Limb (tissue), 2 donors: ENCODE results near the gene FLRT3.

Source experiments
- DNase-seq, 2 donors: peaks; one replicate each; pipeline ENCODE4 v3.0.0-alpha.2; 2016; ENCODE audit errors: extremely low spot score in 2 of 2

Gene FLRT3

DNA sequence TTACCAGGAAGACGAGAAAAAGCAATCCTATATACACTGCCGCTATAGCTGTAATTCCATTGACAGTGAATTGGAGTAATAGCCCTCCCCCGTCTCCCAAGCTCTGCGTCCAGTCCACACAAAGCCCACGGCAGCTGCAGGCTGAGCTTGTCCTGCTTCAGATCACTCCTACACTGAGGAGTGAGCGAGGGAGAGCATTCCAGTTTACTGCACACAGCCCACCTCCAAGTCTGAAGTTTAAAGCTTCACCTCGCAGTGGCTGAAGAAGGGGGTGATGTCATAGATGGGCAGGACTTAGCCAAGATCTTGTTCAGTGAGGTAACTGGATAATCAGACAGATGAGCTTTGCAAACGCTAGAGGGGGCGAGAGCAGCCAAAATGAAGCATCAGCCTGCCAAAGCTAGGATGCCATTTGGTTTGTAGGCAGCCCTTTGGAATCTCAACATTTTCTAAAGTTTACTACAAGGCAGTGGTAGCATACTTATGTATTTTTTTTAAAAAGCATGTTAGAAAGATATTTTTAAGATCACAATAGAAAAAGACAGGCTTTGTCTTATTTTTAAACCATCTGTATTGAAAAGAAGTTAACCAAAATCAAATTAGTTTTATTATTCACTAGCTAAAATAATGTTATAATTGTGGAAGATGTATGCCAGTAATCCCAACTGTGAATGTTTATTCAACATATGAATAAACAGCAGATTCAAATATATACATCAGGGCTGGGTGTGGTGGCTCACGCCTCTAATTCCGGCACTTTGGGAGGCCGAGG is at the start of gene FLRT3:
FLRT3 (minus strand) TSS at position 213 of the 772 bp plus-strand sequence. CDS start 10,106 bp downstream, outside the sequence.
- DNase-seq, result peak; percentile 86 to 97

DNA sequence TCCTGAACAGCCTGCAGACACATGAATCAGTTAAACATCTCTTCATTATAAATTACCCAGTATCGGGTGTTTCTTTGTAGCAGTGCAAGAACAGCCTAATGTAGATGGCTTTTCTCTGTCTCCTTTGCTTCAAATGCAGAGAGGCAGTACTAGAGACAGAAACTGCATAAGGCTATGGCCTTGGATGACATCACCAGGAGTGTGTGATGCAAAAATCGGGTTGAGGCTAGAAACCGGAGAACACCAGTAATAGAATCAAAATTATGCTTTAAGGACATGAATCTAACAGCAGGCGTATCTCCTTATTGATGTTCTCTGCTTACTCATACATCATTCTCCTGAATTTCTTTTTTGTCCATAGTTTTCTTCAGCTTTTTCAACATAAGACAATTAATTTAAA is 49.3 kb upstream of the FLRT3 start:
- no peak for DNase-seq

DNA sequence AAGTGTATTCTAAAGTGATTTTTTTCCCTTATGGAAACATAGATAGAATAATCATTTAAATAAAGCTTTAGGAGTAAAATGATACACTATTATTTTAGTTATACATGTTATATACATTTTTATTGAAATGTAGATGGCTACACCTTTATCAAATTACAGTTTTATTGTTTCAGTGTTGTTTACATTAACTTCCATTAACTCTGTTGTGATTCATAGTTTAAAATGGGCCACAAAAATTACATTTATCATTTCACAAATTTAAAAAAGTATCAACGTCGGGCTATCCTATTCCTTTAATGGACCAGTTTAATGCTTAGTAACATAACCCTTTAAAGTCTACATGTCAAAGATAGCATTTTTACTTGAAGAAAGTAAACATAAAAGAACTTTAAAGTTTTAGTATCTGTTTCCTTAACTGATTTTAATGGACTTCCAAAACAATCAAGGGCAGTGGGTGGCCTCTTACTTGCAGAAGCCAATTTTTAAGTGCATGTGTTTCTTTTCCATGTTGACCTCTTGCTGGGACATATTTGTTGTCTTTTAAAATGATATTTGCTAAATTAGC is 47.8 kb upstream of the FLRT3 start:
- DNase-seq, result no peak

DNA sequence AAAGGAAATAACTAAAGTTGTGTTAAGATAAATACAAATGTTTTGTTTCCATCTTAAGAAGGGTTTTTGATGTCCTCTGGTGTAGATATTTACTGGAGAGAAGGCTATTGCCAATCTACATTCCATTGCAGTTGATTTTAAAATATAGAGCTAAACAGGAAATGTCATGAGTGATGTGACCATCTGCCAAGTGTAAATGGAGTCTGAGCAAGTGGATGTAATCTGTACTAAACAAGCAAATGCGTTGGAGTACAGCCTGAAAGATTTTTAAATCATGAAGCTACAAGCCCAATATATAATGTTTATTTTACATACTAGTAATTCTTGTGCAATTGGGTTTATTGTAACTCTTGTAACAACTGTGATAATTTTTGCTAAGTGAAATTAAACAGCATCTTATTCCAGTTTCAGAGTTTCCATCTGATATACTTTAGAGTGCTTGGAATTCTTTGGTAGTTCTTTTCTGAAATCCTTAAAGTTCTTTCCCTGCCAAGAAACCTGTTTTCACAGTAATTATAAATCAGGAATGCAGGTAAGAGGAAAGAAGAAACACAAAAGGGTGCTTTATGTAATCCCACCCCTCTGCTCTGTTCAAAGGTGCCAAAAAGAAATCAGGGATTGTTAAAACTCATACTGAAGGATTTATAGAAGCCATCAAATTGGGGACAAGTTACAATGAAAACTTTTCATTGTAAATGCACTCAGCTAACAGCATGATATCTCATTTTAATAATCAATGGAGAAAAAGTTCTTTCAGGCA is 47.2 kb upstream of the FLRT3 start:
- peak in 1 of 2 donors; percentile 20 for DNase-seq

GRCh38 chr20:14383335-14383734 is 45.9 kb upstream of the FLRT3 start:
- no peak for DNase-seq

DNA sequence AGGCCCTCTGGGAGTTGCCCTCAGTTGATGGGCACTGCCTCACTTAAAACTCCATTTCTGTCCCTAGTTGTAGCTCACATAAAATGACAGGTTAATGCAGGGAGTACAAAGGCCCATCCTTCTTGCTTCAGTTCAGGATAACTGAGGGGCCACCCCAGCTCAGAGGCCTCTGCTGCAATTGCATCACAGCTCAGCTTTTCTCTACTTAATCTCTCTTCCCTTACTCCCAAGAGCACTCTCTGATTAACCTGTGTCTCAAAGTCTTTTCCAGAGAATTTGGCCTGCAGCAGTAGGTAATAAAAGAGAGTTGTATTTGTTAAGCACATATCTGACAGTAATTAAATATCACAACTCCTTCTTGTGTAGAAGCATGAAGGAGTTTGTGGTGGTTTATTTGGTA is 40.9 kb upstream of the FLRT3 start:
- no peak for DNase-seq

DNA sequence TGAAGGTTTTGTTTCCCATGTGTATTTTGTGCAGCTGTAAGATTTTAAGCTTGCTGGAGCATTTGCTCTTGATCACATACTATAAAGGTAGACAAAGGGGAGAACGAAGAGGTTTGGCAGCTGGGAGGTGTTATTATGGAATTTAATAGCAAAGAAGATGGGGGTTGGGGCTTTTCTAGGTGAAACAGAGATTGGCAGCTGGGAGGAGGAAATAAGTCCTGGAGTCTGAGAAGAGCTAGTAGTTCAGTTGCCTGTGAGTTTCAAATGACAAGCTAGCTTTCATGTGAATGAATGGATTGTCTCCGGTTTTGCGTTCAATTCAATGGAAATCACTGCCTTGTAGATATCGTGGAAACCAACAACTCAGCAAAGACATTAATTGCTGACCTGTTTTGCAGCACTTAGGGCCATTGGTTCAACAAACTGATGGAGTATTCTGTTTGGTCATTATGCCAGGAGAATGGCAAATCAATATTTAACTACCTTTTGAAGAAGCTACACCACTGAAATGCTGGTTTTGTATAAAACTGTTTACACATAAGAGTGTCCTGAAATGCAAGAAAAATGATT is 38.1 kb upstream of the FLRT3 start:
- no peak for DNase-seq

- no peak for DNase-seq
Measured at GRCh38 chr20:14374196-14374595, 36.8 kb upstream of the FLRT3 start.

DNA sequence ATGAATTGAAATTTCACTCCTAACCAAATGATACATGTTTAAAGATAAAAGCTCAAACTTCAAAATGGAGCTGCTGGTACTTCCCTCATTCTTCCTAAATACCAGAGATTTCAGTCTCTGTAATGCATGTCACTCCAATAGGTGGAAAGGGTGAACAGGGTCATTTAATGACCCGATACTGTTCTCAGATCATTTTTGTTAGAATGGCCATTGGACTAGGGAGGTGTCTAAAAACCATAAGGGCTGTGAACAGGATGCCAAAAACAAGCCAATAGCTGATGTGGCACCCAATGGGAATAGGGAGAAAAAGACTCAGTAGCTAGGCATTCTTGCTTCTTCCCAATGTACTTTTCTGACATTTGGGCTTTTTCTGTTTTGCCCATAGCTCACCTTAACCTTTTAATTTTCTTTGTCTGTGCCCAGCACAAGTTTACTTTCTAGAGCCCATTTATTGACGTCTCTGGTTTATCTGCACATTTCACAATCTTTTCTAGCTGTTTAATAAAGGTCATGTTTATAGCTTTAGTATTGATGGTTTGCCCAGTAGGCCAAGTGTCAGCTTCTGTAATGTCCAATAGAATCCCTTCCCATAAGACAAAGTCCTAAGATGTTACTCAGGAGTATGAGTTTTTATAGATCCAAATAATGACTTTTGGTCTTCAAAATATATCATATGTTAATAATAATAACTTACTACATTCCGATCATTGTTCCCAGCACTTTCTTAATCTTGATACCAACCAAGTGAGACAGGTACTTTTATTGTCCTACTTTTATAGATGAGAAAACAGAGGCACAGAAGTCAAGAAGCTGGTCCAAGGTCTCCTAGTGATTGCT is 24.3 kb upstream of the FLRT3 start:
- DNase-seq, result no peak

- DNase-seq, result no peak
Measured at GRCh38 chr20:14360416-14360815, 23.0 kb upstream of the FLRT3 start.

- DNase-seq, result no peak
Measured at GRCh38 chr20:14355791-14356190, 18.4 kb upstream of the FLRT3 start.

- DNase-seq, result no peak
Measured at GRCh38 chr20:14344746-14345145, 7.3 kb upstream of the FLRT3 start.

DNA sequence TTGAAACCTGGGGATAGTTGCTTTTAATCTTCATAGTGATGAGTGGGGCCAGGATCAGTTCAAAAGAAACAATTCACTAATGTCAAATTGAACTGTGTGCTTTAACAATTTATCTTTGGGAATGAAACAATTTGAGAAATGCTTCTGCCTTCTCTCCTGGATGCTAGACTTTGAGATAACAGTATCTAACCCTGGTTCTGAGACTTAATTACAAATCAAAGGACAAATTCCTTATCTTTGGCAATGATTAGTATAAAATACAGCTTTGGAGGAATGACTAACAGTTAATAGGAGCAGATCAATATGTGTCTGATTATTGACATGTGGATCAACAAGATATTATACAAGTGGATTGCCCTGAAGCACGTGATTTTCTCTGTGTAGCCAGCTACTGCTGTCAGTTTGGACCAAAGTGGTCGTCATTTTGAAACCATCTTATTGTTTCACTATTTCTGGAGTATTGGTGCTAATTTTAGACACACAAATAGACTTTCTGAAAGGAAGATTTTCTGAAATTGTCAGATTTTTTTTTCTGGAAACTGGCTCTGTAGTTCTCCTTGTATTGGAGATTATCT is 6.2 kb upstream of the FLRT3 start:
- DNase-seq, result no peak

DNA sequence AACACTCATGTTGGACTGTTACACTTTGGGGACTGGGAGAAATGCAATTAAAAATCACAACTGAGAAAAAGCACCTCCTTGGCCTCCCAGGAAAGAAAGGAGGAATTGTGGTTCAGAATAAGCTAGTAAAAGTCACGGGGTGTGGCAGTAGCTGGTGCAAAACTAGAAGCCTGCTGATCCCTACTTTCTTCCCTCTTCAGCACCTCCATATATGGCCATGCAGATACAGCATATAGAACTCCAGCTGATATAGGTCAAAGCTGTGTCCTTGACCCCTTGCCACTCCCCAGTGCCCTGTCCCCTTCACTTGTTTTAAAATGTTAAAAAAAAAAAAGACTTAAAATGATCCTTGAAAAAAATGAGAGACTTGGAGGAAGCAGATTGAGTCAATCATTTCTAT is 5.5 kb upstream of the FLRT3 start:
- DNase-seq, result no peak

- DNase-seq, result no peak
Measured at GRCh38 chr20:14341801-14342200, 4.4 kb upstream of the FLRT3 start.

DNA sequence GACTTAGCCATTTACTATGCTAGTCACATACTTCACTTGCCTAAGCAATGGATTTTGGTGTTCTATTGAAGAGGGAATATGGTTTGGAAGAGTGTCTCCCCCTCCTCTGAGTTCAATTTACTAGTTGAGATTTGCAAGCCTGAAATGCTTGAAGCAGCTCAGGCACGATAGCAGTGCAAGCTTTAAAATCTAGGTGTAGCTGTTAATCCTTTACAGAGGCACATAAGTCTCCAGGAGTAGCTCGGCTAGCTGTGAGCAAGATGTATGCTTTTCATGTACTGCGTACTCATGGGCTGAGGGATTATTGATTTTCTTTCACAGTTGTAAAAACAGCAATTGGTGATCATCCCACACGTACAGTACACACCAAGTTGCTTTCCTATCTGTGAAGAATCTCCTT is 726 bp downstream of the FLRT3 start:
- peak; percentile 43 to 47 for DNase-seq

DNA sequence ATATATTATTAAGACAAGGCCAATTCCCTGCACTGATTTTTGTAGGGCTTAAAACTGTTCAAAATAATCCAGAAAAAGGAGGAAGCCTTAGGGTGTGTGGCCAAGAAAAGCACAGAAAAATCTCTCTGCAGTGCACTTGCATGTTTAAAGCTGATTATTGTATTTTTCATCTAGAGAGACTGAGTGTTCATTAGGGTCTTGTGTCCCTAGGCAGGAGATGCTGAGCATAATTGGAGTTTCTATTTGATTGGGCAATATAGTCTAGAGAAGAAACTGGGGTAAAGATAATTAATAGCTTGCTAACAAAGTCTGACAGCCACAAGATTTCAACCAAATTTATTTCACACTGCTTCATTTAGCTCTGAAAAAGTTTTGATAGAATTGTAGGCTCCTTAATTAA is 2.4 kb downstream of the FLRT3 start:
- no peak for DNase-seq

- DNase-seq, result peak; percentile 72 to 82
Measured at GRCh38 chr20:14334306-14334930, 3.0 kb downstream of the FLRT3 start.

- no peak for DNase-seq
Measured at GRCh38 chr20:14333721-14334120, 3.7 kb downstream of the FLRT3 start.

DNA sequence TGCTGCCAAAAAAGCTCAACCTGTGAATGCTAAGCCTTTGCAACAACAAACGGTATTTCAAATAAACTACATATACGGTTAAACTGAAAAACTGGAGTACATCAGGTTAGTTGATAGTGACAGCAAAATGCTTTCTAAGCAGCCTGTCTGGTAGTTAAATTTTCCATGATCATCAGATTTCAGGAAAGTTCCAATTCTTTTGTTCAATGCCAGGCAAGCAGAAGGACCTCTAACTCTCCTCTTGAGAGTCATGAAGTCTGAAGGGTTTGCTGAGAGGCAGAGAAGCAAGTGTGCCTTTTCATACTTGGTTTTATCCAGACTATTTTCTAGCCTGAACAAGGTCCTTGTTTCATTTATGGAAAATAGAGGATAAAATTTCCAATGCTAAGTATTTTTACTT is 4.5 kb downstream of the FLRT3 start:
- DNase-seq, result no peak

GRCh38 chr20:14331646-14332045 is 5.8 kb downstream of the FLRT3 start:
- no peak for DNase-seq
